ENCODE measurements around the gene TBC1D1.

DNA sequence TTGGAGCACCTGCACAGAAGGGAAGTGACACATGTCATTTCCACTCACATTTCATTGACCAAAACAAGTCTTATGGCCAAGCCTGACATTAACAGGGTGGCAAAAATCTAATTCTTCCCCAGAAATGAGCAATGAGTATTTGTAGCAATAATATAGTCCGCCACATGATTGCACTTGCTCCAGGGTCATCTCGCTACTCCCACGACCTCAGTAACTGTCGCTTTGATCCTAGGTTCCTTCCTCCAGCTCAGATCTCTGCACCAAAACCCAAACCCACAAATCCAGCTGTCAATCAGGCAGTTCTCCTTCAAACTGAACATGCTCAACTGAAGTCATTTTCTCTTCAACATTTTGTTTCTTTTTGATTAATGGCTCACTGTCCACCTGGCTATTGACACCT, 44.1 kb downstream of the TBC1D1 start:
- TF ChIP-seq, protein P1, sequence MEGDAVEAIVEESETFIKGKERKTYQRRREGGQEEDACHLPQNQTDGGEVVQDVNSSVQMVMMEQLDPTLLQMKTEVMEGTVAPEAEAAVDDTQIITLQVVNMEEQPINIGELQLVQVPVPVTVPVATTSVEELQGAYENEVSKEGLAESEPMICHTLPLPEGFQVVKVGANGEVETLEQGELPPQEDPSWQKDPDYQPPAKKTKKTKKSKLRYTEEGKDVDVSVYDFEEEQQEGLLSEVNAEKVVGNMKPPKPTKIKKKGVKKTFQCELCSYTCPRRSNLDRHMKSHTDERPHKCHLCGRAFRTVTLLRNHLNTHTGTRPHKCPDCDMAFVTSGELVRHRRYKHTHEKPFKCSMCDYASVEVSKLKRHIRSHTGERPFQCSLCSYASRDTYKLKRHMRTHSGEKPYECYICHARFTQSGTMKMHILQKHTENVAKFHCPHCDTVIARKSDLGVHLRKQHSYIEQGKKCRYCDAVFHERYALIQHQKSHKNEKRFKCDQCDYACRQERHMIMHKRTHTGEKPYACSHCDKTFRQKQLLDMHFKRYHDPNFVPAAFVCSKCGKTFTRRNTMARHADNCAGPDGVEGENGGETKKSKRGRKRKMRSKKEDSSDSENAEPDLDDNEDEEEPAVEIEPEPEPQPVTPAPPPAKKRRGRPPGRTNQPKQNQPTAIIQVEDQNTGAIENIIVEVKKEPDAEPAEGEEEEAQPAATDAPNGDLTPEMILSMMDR (IDR thresholded peaks at IDR 0.05; ENCODE audit: low read depth, low read length, poor library complexity, severe bottlenecking): no peak
- no peak for TF ChIP-seq EZH2phosphoT487 (IDR thresholded peaks at IDR 0.05; ENCODE audit: borderline replicate concordance, low read length)

Data from DOHH2 (cell line).